BJ (cell line): ENCODE results near the gene HRCT1. TPM values are rescaled to one million over a fixed set of nuclear protein-coding genes. Genes with fewer than 3 reads are reported as not detected.

Experiments
- CTCF ChIA-PET: fragments of 350-600 bp; formaldehyde crosslinking; extraction: SDS; loops from one replicate; lab custom pipeline; 2021; ENCODE audit warnings: antibody characterized with exemption, inconsistent platforms; lab: Yijun Ruan, JAX
- POLR2A ChIA-PET: fragments of 300-600 bp; sonication (Branson Sonifier 250); formaldehyde crosslinking; extraction: SDS; loops from one replicate; lab custom pipeline; 2021; ENCODE audit warnings: antibody characterized with exemption; lab: Charles Lee
- DNase-seq: peaks from one replicate; pipeline ENCODE4 v3.0.0-alpha.2; 2011; ENCODE audit warnings: low read depth
- H3K27me3 ChIP-seq: 2 replicates; pipeline ENCODE4 v1.6.0; 2011; ENCODE audit warnings: low read length; ENCODE audit not compliant: control insufficient read depth, insufficient read depth
- H3K36me3 ChIP-seq: 2 replicates; pipeline ENCODE4 v1.5.1; 2011; ENCODE audit warnings: low read length; ENCODE audit not compliant: control insufficient read depth, insufficient read depth
- H3K4me3 ChIP-seq: 2 replicates; pipeline ENCODE4 v1.5.1; 2011; ENCODE audit warnings: low read depth, mild to moderate bottlenecking, control low read depth, low read length
- polyA plus RNA-seq: library from polyadenylated mRNA; depleted of rRNA; stranded (reverse); fragments of >200 nt; gene quantifications from 2 replicates; pipeline ENCODE4 v1.2.3, GENCODE V29; 2011
- TF ChIP-seq, protein P1 (sequence below): IDR thresholded peaks from 2 replicates; pipeline ENCODE4 v1.5.1; 2011; ENCODE audit warnings: low read depth, mild to moderate bottlenecking, control low read depth, inconsistent platforms, low read length, moderate library complexity; ENCODE audit not compliant: insufficient read depth

Gene HRCT1
- polyA plus RNA-seq, 1 experiment: 0.93 TPM

DNA sequence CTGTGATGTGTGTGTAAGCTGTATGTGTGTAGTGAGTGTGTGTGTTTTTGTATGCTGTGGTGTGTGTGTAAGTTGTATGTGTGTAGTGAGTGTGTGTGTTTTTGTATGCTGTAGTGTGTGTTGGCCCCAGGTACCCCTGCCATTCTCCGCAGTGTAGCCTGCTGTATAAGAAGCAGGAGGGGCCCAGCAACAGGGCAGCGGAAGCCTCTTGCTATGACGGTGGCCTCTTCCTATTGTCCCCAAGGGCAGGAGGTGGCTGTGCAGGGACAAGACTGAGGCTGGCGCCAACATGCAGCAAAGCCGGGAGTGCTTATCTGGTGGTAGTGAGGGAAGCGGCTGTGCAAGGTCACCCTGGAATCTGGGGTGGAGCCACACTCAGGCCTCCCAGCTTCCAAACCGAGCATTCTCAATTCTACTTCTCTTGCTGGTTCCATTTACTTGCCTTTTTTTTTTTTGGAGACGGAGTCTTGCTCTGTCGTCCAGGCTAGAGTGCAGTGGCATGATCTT, 8.4 kb downstream of the HRCT1 start:
- TF ChIP-seq, protein P1, sequence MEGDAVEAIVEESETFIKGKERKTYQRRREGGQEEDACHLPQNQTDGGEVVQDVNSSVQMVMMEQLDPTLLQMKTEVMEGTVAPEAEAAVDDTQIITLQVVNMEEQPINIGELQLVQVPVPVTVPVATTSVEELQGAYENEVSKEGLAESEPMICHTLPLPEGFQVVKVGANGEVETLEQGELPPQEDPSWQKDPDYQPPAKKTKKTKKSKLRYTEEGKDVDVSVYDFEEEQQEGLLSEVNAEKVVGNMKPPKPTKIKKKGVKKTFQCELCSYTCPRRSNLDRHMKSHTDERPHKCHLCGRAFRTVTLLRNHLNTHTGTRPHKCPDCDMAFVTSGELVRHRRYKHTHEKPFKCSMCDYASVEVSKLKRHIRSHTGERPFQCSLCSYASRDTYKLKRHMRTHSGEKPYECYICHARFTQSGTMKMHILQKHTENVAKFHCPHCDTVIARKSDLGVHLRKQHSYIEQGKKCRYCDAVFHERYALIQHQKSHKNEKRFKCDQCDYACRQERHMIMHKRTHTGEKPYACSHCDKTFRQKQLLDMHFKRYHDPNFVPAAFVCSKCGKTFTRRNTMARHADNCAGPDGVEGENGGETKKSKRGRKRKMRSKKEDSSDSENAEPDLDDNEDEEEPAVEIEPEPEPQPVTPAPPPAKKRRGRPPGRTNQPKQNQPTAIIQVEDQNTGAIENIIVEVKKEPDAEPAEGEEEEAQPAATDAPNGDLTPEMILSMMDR: no peak
- DNase-seq: no peak
- Histone ChIP-seq H3K27me3 (no peaks in the 10 kb centered on the region), H3K4me3 (no peak overlapping the region), H3K36me3 (no peaks in the 10 kb centered on the region)
- POLR2A ChIA-PET: no interaction called here
- CTCF ChIA-PET: no interaction called here

DNA sequence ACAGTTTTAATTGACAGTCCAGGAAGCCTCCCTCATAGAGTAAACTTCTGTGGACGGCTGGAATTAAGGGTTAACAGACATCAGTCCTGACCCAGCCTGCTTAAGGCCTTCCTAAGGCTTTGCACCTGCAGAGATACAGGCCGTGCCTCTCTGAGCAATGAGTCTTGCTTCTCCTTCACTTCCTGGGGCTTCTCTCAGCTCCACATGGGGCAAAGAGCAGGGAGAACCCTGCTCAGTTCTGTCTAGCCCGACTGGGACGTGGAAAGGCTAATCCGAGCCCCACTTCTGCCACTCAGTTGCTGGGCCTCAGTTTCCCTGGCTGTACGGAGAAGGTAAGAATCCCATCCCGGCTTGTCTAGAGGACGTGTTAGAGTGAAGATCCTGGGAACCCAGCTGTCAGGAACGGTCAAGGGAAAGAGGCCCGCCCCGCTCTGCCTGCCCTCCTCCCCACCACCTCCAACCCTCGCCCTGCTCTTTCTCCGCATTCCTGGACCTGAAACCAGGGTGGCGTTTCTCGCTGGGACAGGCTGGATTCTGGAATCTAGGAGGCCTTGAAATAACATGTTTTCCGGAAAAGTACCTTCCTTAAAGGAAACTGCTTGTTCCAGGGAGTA, 9.8 kb downstream of the HRCT1 start:
- ChIA-PET POLR2A (no interaction called here), CTCF (no interaction called here)
- no peaks in the 10 kb centered on the region for H3K27me3 ChIP-seq
- H3K4me3 ChIP-seq: no peak overlapping the region
- TF ChIP-seq, protein P1: no peak
- no peak for DNase-seq
- no peaks in the 10 kb centered on the region for H3K36me3 ChIP-seq

DNA sequence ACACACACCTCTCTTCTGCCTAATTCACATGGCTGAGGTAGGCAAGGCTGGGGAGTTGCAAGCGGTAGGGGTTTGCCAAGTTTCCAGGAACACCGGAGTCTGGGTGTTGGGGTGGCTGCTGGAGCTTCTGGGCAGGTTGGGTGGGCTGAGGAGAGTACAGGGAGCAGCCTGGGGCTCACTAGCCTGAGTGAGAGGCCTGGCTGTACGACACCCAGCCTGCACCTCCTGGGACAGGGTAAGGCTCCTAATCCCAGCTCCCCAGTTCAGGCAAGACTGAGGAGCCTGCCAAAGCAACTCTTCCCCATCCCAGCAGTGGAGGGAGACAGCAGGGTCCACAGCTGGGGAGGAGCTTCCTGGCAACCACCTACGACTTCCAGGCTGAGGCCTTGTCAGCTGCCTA, 11.3 kb downstream of the HRCT1 start:
- H3K4me3 ChIP-seq: no peak overlapping the region
- POLR2A ChIA-PET: no interaction called here
- no peaks in the 10 kb centered on the region for H3K36me3 ChIP-seq
- no peak for DNase-seq
- CTCF ChIA-PET: interaction anchor here (0.8 kb wide), 1 partner anchor 29 kb away, joined by 4 read pairs; no protein-coding TSS in a partner anchor
- no peaks in the 10 kb centered on the region for H3K27me3 ChIP-seq
- TF ChIP-seq, protein P1: no peak

DNA sequence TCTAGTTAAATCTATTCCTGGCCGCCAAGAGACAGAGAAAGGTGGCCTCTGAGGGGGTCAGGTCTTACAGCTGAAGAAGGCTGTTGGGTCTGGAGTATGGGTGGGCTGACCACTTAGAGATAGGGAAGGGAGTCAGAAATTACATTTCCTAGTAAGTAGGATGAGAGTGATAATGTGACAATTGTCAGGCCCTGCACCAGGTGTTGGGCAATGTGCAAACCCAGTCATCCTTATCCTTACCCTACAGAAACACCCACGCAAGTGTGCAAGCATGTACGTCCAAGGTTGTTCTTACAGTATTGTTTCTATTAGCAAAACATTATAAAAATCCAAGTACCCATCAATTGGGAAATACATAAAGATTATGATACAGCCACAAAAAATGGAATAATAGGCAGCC, 12.8 kb downstream of the HRCT1 start:
- H3K27me3 ChIP-seq: no peaks in the 10 kb centered on the region
- TF ChIP-seq, protein P1: no peak
- no peak for DNase-seq
- POLR2A ChIA-PET: no interaction called here
- no peak overlapping the region for H3K4me3 ChIP-seq
- H3K36me3 ChIP-seq: no peaks in the 10 kb centered on the region
- CTCF ChIA-PET: no interaction called here

DNA sequence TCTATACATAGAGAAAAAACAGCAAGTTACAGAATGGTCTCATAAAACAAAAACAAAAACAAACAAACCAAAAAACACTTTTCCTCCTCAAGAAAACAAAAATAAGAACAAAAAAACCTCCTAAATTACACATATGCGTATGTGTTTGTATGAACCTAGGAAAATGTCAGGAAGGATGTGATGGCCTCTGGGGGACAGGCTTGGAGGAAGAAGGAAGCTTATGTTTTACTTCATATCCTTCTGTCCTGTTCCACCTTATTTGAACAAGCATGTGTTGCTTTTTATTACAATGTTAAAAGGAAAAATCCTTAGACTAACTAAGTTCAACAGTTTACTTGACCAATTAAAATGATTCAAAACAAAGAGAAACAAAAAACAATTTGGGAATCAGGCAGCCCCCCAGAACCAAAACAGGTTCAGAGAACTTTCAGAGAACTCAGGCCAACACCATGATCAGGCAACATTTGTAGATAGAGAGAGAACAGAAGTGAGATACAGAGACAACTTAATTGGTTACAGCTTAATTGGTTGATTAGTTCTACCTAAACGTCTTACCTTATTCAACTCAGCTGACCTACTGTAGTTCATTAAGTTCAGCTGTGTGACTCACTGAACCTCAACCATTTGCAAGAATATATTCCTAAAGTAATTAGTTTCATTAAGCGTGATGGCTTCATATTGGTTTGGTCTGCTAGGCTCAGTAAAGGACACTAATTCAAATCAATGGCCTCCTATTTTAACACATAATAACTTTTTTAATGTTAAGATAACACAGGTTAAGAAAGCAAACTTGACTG, 13.4 kb downstream of the HRCT1 start:
- CTCF ChIA-PET: interaction anchor here (0.6 to 2.9 kb wide), 6 partner anchors 9 to 185 kb away, joined by 3 to 10 read pairs (median 6); partner anchors contain the start of genes HRCT1 and SPAAR
- no peak overlapping the region for H3K4me3 ChIP-seq
- no peak for DNase-seq
- TF ChIP-seq, protein P1: no peak
- no peaks in the 10 kb centered on the region for H3K36me3 ChIP-seq
- POLR2A ChIA-PET: no interaction called here
- no peaks in the 10 kb centered on the region for H3K27me3 ChIP-seq
